Panc1 (cell line): Measurements from ENCODE around the gene SRD5A2. TPM values are rescaled to one million over a fixed set of nuclear protein-coding genes. Genes with fewer than 3 reads are reported as not detected.

Experiments used
- ATAC-seq: fragments of 200-7000 bp; cut with Tn5 transposase; 2 replicates; pipeline ENCODE4 v1.9.1; 2020; ENCODE audit warnings: mild to moderate bottlenecking, moderate library complexity
- BruUV-seq: library from RNA; stranded (reverse); fragments of 400-500 nt; replicated peaks from 2 replicates; lab custom pipeline; 2021; lab: Mats Ljungman, UMichigan
- CTCF ChIA-PET: fragments of 300-600 bp; sonication (Branson Sonifier 250); formaldehyde crosslinking; loops from one replicate; lab custom pipeline; 2022; ENCODE audit warnings: antibody characterized with exemption; lab: Charles Lee
- POLR2A ChIA-PET: fragments of 300-600 bp; sonication (Branson Sonifier 250); formaldehyde crosslinking; loops from one replicate; lab custom pipeline; 2022; ENCODE audit warnings: antibody characterized with exemption; lab: Charles Lee
- DNase-seq: peaks from one replicate; pipeline ENCODE4 v3.0.0-alpha.2; 2010; ENCODE audit warnings: low read depth, low spot score
- H3K27ac ChIP-seq: 2 replicates; pipeline ENCODE4 v1.5.1; 2011; ENCODE audit warnings: mild to moderate bottlenecking, low read length, inconsistent platforms
- H3K27me3 ChIP-seq: fragments of 200-500 bp; sonication (Bioruptor generic); 2 replicates; pipeline ENCODE4 v1.6.0; 2014; ENCODE audit warnings: low read length, inconsistent platforms; ENCODE audit not compliant: control insufficient read depth, insufficient read depth
- H3K36me3 ChIP-seq: fragments of 200-500 bp; sonication (Bioruptor generic); 2 replicates; pipeline ENCODE4 v1.5.1; 2014; ENCODE audit warnings: inconsistent platforms, mild to moderate bottlenecking, low read length, moderate library complexity; ENCODE audit not compliant: control insufficient read depth, insufficient read depth
- H3K4me1 ChIP-seq: 2 replicates; pipeline ENCODE4 v1.5.1; 2011; ENCODE audit warnings: inconsistent platforms, mild to moderate bottlenecking, low read length, moderate library complexity; ENCODE audit not compliant: control insufficient read depth, insufficient read depth
- H3K4me3 ChIP-seq, 2 experiments: 2 replicates each; pipeline ENCODE4 v1.5.1; 2011 to 2012; ENCODE audit warnings: low read depth in 2 of 2, low read length in 2 of 2, mild to moderate bottlenecking in 2 of 2, inconsistent platforms in 1 of 2, moderate library complexity in 1 of 2
- H3K9me3 ChIP-seq: fragments of 200-500 bp; sonication (Bioruptor generic); 2 replicates; pipeline ENCODE4 v1.5.1; 2014; ENCODE audit warnings: low read depth, mild to moderate bottlenecking, inconsistent platforms, low read length, moderate library complexity; ENCODE audit not compliant: control insufficient read depth, insufficient read depth
- CTCF ChIP-seq: fragments of 450-650 bp; IDR thresholded peaks from 2 replicates; pipeline ENCODE4 v1.5.1; 2017; ENCODE audit warnings: mild to moderate bottlenecking
- POLR2AphosphoS5 ChIP-seq: IDR thresholded peaks from 2 replicates; pipeline ENCODE4 v1.6.1; 2012; ENCODE audit warnings: mild to moderate bottlenecking, low read depth, low read length, moderate library complexity
- REST ChIP-seq, 2 experiments: IDR thresholded peaks; 2 replicates each; pipeline ENCODE4 v1.6.1; 2011 to 2012; ENCODE audit warnings: low read depth in 2 of 2, control low read depth in 1 of 2, low read length in 1 of 2, mild to moderate bottlenecking in 1 of 2, moderate library complexity in 1 of 2; ENCODE audit not compliant: insufficient read depth in 1 of 2
- SIN3A ChIP-seq: IDR thresholded peaks from 2 replicates; pipeline ENCODE4 v1.6.1; 2012; ENCODE audit warnings: low read depth, mild to moderate bottlenecking, low read length, moderate library complexity, borderline replicate concordance; ENCODE audit not compliant: insufficient read depth
- TCF7L2 ChIP-seq: IDR thresholded peaks from 2 replicates; pipeline ENCODE4 v1.6.1; 2011; ENCODE audit warnings: mild to moderate bottlenecking, low read depth, low read length, inconsistent platforms
- in situ Hi-C: cut with HindIII; loops from 2 replicates; pipeline ENCODE4 v1.10.0; 2016; ENCODE audit warnings: low sequenced_read_pairs, low pct_unique_long_range_greater_than_20kb
- intact Hi-C: fragments of 100-400 bp; cut with micrococcal nuclease; formaldehyde crosslinking; loops from one replicate; pipeline ENCODE4 v1.10.0; 2022; ENCODE audit not compliant: unreplicated experiment
- total RNA-seq: library from RNA; stranded (reverse); gene quantifications from one replicate; pipeline ENCODE4 v1.2.1, GENCODE V29; 2021; ENCODE audit not compliant: unreplicated experiment

SRD5A2 gene
- total RNA-seq, 1 experiment from 2014 or later: not detected

- Histone ChIP-seq H3K4me1 (no peaks in the 10 kb centered on the region), H3K9me3 (no peaks in the 10 kb centered on the region), H3K36me3 (no peaks in the 10 kb centered on the region), H3K27ac (no peak overlapping the region), H3K4me3 (no peak overlapping the region), H3K27me3 (no peaks in the 10 kb centered on the region; the same call in none of the 2 replicates)
- DNase-seq (no peak), ATAC-seq (no peak)
- ChIA-PET CTCF (no interaction called here), POLR2A (no interaction called here)
- intact Hi-C loops: no loop called here
- TF ChIP-seq SIN3A: no peak
- TF ChIP-seq CTCF: no peak
- no peak for TF ChIP-seq TCF7L2
- in situ Hi-C loops: no loop called here
- BruUV-seq: no TSS peak
These were observed 105.0 kb downstream of the SRD5A2 start for GRCh38 chr2:31475692-31476091.

GRCh38 chr2:31474296-31474695, 106.4 kb downstream of the SRD5A2 start:
- CTCF ChIA-PET: no interaction called here
- no peak for ATAC-seq
- H3K9me3 ChIP-seq: no peaks in the 10 kb centered on the region
- no peak for DNase-seq
- POLR2A ChIA-PET: no interaction called here
- no peak overlapping the region for H3K27ac ChIP-seq
- intact Hi-C loops: no loop called here
- no TSS peak for BruUV-seq
- in situ Hi-C loops: no loop called here
- TF ChIP-seq REST (IDR thresholded peaks at IDR 0.05; ENCODE audit: insufficient read depth in 1 of 2, low read depth in 2 of 2, low read length in 1 of 2): no peak
- TF ChIP-seq TCF7L2: no peak
- TF ChIP-seq SIN3A: no peak
- no peak for TF ChIP-seq CTCF
- TF ChIP-seq POLR2AphosphoS5: no peak
- no peaks in the 10 kb centered on the region for H3K36me3 ChIP-seq
- no peaks in the 10 kb centered on the region for H3K4me1 ChIP-seq
- H3K4me3 ChIP-seq: no peak overlapping the region
- H3K27me3 ChIP-seq: no peaks in the 10 kb centered on the region; the same call in none of the 2 replicates

Other genes starting within 250 kb of the SRD5A2 start
- gene XDH, start 166.2 kb downstream of the SRD5A2 start, total RNA-seq: 0.08 TPM